ENCODE data around the gene HDAC8.
"Not testable (repeated sequence)": the region's sequence is repeated elsewhere in the genome, so short reads cannot be mapped to it uniquely, and the experiment has no call there.

HDAC8 gene

DNA sequence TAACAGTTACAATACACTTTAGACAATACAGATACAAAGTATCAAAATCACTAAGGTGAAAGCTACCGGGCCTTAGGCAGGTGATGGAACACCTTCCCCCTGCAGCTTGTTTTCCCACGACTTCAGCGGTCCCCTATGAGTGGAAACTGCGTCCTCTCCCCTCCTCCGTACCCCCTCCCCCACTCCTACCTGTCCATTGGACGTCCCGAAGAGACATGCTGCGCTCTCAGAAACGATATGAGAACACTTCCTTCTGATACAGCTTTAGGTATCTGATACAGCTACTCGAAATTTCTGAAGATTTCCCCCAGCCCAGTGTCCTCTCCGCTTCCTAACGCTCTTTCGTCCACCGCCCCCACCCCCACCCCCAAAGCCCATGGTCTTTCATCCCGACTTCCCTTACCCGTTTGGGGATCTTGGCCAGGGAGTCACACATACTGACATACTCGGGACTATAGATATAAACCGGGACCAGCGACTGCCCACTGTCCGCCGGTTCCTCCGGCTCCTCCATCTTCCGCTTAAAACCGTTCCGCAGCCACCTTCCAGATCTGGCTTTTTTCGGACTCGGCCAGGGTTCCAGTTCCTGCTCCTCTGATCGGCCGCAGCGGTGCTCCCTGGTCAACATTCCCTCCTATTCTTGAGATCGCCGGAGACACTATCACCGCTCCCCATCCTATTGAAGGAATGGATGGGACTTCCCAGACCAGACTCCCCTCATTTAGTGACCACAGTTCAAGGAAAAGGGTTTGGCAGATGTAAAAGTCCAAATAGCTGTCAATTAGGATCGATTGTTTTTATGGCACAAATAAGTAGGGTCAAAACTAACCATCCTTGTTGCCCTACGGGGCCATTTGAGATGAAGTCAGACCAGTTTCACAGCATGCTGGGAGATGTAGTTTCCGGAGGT is at the start of gene HDAC8:
TSS of gene HDAC8 (minus strand) at position 596 of the 910 bp plus-strand sequence. CDS start at position 514, 82 bp downstream.
- DNase-seq = peak; percentile 34

DNA sequence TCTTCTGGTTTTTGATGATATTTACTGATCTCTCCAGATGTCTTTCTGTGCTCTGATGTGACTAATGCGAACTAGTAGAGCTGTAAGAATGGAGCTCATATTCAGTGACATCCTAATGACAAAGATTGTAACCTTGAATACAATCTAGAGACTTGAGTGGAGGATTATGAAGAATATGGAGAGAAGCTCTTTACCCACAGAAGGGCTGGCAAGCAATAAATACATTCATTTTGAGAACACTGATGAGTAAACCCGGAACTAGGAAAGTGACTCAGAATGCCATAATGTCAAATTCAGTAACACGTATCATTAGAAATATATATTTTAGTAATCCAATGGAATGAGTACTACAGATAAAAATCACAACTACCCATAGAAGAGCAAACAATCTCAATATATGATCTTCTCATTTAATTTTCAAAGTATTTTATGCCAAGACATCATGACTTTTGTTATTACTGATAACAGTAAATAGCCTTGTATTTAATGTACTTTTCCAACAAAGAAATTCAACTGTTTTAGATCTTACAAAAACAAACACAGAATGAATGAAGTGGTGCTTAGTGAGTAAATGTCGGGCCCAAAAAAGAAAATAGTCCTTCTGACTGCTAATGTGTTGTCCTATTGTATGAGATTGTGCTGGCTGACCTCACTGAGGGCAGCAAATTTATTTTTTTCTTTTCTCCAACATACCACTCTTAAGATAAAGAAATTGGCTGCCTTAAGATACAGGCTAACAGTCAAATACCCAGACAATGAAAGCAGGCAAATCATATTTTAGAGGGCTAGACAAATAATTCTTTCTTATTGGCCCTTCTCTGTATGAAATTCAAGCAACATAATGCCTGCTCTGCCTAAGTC is 49.2 kb upstream of the HDAC8 start:
- no peak for DNase-seq

DNA sequence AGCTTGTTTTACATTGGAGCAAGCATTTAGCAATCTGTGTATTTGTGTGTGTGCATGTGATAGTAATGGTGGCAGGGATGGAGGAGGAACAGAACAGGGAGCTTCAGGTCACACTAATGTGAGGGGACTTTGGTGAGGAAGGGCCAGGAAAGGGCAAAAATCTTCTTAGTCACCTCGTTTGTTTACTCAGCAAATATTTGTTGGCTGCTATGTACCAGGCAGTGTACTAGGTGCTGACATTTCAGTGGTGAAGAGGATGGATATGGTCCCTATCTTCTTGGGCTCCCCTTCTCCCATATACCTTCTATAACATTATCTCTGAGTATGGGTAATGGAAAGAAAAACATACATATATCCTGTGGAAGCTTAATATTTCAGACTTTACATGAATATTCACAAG is 48.5 kb upstream of the HDAC8 start:
- no peak for DNase-seq

DNA sequence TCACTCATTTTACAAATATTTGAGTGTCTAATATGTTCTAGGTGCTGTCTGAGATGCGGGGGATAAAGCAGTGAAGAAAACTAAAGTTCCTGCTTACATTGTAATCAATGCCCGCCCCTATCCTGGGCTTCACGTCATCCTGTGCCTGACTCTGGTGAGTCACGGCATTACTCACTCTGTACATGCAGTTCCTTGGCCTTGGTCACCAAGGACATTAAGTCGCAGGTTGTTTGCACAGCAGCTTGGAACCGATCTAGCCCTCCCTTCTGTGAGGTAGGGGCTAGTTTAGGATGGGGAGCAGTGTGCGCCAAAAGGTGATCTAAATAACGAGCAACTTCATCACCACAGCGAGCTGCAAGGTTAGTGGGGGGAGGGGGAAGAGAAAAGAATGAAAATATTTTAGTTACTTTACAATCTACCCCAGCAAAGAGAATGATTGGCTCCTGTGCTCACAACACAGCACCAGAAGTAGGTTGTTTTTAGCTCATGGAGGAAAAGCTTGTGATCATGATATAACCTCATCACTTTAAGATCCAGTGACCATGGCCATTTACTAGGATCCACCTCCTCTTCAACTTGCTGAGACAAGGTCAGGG is 48.0 kb upstream of the HDAC8 start:
- no peak for DNase-seq

DNA sequence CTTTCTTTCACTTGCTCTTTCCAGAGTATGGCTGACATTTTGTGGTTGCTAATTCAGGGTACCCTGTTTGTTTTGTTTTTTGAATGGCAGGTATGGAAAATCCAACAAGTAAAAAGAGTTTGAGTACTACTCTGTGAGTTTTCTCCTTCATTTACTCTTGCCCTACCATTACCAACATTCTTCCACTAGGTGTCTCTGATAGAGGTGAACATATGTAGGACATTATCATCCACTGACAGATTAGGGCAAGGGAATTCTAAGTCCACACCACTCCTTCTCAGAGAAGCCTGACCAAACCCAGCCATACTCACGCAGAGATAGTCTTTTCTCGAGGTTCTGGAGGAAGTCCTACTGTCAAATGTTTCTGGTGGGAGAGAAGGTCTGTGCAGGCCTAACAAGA is 36.7 kb upstream of the HDAC8 start:
- DNase-seq = no peak

DNA sequence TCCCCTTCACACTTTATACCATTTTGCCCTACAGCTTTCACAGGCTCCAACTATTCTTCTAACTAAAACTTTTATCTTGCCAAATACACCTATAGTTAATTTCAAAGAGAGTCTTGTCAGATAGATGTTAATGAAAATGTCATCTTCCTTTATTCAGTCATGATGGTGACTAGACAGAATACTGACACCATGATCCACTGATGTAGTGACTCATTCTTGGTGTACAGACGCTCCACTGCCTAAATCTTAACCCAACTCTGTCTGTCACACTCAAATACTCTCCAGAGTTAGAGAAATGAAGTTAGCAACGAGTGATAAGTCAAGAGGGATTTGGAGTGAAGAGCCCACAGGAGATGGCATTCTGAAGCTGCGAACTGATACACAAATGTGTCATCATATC is 32.1 kb upstream of the HDAC8 start:
- DNase-seq = no peak

DNA sequence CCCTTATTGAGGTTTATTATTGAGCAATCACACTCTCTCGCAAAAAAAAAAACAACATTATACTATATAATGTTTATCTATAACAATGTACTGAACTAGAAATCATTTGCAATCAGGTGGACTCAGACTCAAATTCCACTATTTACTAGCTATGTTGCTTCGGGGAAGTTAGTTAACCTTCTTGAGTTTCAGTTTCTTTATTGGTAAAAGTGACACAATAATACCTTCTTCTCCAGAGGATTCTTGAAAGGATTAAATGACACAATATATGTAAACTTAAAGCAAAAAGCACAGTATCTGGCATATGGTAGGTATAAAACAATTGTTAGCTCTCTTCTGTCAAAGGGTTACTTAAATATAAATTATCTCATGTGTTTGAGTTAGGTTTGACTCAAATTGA is 31.5 kb upstream of the HDAC8 start:
- no peak for DNase-seq

DNA sequence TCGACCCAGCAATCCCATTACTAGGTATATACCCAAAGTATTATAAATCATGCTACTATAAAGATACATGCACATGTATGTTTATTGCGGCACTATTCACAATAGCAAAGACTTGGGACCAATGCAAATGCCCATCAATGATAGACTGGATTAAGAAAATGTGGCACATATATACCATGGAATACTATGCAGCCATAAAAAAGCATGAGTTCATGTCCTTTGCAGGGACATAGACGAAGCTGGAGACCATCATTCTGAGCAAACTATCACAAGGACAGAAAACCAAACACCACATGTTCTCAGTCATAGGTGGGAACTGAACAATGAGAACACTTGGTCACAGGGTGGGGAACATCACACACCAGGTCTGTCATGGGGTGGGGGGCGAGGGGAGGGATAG is 18.4 kb upstream of the HDAC8 start:
- not testable (repeated sequence) for DNase-seq

DNA sequence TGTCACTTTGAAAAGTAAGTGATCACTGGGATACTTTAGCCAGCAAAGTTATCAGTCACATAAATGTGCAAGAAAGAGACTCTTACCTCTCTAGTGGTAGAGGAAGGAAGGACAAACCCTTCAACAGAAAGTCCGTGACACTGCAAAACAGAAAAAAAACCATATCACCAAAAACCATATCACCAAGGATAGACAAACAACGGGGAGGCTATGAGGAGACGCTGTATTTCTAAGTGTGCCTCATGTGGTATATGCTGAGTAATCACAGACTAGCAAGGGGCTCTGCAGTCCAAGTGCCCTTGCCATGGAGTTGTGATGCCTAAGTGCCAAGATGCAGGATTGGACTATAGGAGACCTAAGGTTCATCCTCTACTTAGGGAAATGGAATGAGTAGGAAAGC is 11.5 kb upstream of the HDAC8 start:
- no peak for DNase-seq

DNA sequence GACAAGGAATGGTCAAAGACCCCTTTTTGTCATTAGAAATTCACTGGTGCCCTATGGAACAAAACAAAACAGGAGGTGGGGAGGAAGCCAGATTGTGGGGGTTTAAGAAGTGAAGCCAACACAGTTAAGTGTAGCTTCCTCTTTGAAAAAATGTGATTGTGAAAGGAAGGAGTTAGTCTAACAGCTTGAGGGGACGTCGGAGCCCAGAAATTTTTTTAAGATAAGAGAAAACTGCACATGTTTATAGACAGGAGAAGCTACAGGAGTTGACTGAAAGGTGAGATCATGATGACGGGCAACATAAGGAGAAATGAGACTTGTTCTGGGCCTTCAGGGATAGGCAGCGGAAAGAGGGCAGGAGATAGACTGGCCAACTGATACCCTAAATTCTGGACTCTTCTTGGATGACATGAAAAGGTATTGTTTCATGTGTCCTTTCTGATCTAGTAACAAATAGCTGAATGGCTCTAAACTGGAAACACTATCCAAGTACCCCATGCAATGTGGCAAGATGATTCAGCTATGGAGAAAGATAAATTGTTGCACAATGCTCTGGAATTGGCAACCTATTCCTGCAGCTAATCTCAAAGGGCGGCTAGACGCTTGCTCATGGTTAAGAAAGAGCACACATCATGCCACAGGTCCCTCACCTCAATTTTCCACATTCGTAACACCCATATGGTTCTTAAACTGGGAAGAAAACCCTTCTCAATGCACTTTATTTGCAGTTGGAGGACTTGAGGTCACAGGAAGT is 3.7 kb upstream of the HDAC8 start:
- no peak for DNase-seq

DNA sequence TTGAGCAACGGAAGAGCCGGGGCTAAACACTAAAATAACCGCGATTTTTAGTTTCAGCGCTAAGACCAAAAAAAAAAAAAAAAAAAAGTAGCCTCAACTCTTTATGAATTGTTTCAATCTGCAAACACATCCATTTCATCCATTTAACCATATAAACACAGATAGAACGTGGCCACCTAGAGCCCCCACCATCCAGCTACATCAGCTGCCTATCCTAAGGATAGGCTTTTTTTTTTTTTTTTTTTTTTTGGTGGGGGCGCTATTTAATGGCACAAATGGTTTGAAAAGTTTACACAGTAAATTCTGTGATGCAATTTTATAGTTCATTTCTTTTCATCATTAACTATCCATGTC is 492 bp upstream of the HDAC8 start:
- DNase-seq = no peak

DNA sequence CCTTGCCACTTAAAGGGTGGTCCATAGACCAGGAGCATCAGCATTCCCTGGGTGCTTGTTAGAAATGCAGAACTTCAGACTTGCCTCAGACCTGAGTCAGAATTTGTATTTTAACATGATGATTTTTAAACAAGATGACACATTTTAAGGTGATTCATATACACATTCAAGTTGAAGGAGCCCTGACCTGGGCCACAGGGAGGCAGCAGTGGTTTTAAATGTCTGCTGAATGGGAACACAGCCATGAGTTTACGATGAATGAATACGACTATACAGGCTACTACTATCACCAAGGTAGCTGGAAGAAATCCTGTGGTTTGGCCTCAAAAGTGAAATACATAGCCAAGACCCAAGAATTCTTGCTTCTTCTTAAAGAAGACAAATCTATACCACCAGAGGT is 2.9 kb downstream of the HDAC8 start:
- DNase-seq = no peak

DNA sequence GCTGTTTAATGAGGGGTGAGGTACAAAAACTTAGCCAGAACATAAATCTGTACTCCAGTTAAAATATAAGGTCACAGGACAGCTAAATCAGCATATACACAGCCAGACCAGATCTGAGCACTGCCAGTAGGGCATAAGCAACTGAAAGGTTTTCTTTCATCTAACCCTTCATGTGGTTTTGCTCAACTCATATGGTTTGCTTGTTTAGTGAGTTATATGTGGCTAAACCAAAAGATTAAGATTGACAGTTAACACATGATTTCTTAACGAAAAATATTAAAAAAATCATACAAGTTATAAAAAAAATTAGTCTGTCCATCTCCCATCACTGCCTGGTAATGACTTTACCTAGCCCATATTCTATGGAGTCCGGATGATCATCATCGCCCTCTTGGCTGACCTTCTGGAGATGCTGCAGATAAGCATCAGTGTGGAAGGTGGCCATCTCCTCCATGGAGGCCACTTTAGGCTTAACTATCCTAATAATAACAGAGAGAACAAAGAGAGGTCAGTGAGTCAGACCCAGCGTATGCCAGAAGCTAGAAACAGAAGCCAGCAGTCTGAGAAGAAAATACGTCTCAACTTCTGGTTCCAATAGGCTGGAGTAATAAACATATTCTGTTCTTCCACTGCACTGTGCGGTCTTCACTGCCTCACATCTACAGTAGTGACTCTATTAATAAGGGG is 4.1 kb downstream of the HDAC8 start:
- DNase-seq = no peak

DNA sequence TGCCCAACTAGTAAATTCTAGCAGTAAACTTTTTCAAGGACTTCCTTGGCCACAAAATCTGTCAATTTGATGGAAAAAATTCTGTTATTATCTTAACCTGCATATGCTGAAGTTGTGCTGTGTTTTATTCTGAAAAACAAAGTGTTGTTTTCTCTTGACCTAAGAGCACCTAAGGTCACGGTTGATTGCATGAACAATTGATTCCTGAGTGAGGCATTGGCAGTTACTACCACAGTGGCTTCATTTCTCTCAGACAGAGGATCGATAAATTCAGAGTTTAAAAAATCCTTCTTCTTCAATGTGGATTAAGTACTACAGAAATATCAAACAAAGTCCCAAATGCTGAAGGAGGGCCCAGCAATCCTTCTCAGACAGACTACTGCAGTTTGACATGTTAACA is 6.2 kb downstream of the HDAC8 start:
- DNase-seq = no peak

DNA sequence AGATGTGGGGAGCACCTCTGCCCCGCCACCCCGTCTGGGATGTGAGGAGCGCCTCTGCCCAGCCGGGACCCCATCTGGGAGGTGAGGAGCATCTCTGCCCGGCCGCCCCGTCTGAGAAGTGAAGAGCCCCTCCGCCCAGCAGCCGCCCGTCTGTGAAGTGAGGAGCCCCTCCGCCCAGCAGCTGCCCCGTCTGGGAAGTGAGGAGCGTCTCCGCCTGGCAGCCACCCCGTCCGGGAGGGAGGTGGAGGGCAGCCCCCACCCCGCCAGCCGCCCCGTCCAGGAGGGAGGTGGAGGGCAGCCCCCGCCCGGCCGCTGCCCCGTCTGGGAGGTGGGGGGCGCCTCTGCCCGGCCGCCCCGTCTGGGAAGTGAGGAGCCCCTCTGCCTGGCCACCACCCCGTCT is 13.0 kb downstream of the HDAC8 start:
- not testable (repeated sequence) for DNase-seq

DNA sequence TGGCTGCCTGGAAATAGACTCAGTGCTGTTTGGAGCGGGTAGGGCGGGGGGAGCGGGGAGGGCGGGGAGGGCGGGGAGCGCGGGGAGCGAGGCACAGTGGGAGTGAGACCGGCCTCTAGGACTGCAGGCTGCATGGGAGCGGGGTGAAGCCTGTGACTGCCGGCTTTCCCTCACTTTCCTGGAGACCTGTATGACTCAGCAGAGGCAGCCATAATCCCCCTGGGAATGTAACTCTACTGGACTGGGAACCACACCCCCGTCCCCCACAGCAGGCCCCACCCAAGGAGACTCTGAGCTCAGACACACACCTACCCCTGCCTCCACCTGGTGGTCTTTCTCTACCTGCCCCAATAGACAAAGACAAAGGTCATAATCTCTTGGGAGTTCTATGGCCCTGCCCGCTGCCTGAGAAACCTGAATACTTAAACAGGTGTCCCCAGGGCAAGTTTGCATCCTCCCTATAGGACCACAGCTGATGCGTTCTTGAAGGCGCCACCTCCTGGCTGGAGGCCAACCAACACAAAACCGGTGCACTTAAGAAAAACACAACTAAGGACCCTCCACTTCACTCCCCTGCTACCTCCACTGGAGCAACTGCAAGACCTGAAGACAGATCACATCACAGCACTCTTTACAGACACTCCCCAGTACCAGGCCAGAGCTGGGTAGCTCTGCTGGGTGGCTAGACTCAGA is 18.0 kb downstream of the HDAC8 start:
- DNase-seq = no peak

DNA sequence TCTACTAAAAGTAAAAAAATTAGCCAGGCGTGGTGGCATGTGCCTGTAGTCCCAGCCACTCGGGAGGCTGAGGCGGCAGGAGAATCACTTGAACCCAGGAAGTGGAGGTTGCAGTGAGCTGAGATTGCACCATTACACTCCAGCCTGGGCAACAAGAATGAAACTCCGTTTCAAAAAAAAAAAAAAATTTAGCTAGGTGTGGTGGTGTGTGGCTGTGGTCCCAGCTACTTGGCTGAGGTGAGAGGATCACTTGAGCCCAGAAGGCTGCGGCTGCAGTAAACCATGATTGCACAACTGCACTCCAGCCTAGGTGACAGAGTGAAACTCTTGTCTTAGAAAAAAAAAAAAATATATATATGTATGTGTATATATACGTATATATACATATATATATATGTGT is 20.2 kb downstream of the HDAC8 start:
- not testable (repeated sequence) for DNase-seq

DNA sequence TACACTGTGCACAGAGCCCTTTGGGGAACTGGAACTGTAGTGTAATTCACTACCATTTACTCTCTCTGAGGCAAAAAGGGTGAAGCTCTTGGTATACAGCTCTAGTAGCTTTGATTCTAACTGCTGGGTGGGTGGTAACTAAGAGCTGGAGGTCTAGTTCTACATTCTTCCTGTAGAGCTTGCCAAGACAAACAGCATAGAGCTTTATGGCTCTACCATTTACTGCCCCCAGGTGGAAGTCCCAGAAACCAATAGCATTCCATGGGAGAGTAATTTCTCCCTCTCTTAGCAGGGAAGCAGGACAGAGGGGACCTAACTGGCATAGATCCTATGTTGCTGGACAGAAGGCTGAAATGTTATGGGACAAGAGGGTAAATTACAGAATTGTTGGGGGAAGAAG is 26.7 kb downstream of the HDAC8 start:
- DNase-seq = no peak

DNA sequence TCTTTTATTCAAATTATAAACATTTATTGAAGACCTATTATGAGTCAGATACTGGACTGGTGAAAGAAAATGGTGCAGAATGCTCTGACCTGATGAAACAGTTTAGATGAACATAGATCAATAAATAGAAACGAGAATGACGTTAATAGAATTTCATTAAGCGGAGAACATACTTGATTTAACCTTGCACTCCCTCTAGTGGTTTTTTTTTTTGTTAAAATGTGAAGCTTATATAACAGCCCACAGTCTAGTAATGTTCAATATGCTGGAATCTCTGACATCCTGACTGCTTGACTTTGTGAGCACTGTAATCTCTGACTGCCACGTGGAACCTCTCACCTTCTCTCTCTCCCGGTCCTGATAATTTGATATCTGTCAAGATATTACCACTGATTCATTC is 32.3 kb downstream of the HDAC8 start:
- DNase-seq = no peak

DNA sequence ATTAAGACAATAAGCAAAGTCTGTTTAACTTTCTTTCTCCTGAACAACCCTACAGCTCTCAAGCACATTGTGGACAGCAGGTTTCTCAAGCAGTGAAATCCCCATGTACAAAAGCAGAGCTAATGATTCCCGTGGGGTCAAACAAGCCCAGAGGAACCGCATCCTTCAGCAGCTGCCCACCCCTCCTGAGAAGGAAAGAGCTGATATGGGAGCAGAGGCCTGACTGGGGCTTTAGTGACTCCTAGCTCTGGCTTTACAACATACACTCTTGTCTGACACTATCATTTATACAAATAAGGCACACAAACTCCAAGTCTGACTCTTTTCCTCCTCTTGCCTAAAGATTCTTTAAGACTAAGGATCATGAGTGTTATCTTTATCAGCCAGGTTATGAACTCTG is 32.8 kb downstream of the HDAC8 start:
- DNase-seq = no peak

DNA sequence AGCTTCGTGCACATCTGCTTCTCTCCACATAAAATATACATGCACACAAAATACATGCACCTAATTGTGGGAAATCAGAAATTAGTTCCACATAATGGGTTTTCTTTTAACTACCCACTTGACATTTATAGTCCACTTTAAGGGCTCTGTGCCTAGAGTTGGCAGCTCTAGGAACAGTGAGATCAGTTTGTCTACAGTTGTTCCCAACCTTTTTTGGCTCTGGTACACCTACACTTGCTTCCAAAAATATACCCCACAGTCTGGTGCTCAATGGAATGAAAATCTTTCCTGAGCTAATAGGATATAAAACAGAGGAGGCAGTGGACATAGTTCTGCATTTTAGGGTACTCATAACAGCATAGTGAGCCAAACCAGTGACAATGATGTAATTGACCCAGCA is 36.1 kb downstream of the HDAC8 start:
- DNase-seq = no peak

DNA sequence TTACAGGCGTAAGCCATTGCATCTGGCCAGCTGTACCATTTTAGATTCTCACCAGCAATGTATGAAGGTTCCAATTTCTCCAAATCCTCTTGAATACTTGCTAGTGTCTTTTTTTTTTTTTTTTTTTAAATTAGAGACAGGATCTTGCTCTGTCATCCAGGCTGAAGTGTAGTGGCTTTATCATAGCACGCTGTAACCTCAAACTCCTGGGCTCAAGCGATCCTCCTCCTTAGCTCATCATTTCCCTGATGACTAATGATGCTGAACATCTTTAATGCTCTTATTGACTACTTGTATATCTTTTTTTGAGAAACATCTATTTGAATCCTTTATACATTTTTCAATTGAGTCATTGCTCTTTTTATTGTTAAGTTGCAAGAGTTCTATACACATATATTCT is 40.3 kb downstream of the HDAC8 start:
- no peak for DNase-seq
